WTC11 (cell line): ENCODE results near the gene RAMP3. TPM values are rescaled to one million over a fixed set of nuclear protein-coding genes. Genes with fewer than 3 reads are reported as not detected.

ENCODE experiments used
- ATAC-seq: fragments of 200-7000 bp; cut with Tn5 transposase; 2 replicates; pipeline ENCODE4 v1.10.0; 2021; ENCODE audit warnings: mild to moderate bottlenecking, moderate library complexity
- CTCF ChIA-PET: fragments of 300-600 bp; sonication (Branson Sonifier 250); formaldehyde crosslinking; loops from one replicate; lab custom pipeline; 2021; ENCODE audit warnings: antibody characterized with exemption; lab: Charles Lee
- POLR2A ChIA-PET: fragments of 350-600 bp; sonication (Branson Sonifier 250); formaldehyde crosslinking; loops from one replicate; lab custom pipeline; 2021; ENCODE audit warnings: antibody characterized with exemption; lab: Charles Lee
- DNase-seq: peaks from one replicate; pipeline ENCODE4 v3.0.0; 2021; ENCODE audit warnings: low spot score
- H3K27ac Mint-ChIP-seq: 2 replicates; pipeline ENCODE4 v1.8.0; 2021; ENCODE audit warnings: mixed read lengths
- H3K27me3 Mint-ChIP-seq: 2 replicates; pipeline ENCODE4 v1.8.0; 2021; ENCODE audit warnings: low read depth, mild to moderate bottlenecking, moderate library complexity, mixed read lengths
- H3K36me3 Mint-ChIP-seq: 2 replicates; pipeline ENCODE4 v1.8.0; 2021; ENCODE audit warnings: mixed read lengths
- H3K4me1 Mint-ChIP-seq: 2 replicates; pipeline ENCODE4 v1.8.0; 2022; ENCODE audit warnings: mixed read lengths
- H3K4me3 Mint-ChIP-seq: 2 replicates; pipeline ENCODE4 v1.8.0; 2021; ENCODE audit warnings: mild to moderate bottlenecking, moderate library complexity, mixed read lengths
- H3K9me3 Mint-ChIP-seq: 2 replicates; pipeline ENCODE4 v1.8.0; 2021; ENCODE audit warnings: mixed read lengths
- ARID4B ChIP-seq: sonication (generic); formaldehyde crosslinking; IDR thresholded peaks from 2 replicates; pipeline ENCODE4 v1.8.0; 2023; ENCODE audit warnings: missing genetic modification reagents, mild to moderate bottlenecking, borderline replicate concordance
- ATF6 ChIP-seq: sonication (generic); formaldehyde crosslinking; IDR thresholded peaks from 2 replicates; pipeline ENCODE4 v1.8.1; 2023; ENCODE audit warnings: mild to moderate bottlenecking, missing genetic modification reagents
- EMX1 ChIP-seq: fragments of 250-450 bp; sonication (Bioruptor Pico); IDR thresholded peaks from 2 replicates; pipeline ENCODE4 v1.8.0; 2021; ENCODE audit warnings: mild to moderate bottlenecking
- HMGXB4 ChIP-seq: sonication (generic); formaldehyde crosslinking; IDR thresholded peaks from 2 replicates; pipeline ENCODE4 v1.8.1; 2023; ENCODE audit warnings: mild to moderate bottlenecking, moderate library complexity, missing genetic modification reagents
- NFYB ChIP-seq: sonication (generic); formaldehyde crosslinking; conservative IDR thresholded peaks from 2 replicates; pipeline ENCODE4 v1.8.0; 2022; ENCODE audit warnings: low read depth, missing genetic modification reagents
- PRRX2 ChIP-seq: fragments of 250-450 bp; sonication (Bioruptor Pico); IDR thresholded peaks from 2 replicates; pipeline ENCODE4 v1.8.0; 2021; ENCODE audit warnings: mild to moderate bottlenecking
- SP1 ChIP-seq: sonication (generic); formaldehyde crosslinking; conservative IDR thresholded peaks from 2 replicates; pipeline ENCODE4 v1.8.1; 2022; ENCODE audit warnings: missing genetic modification reagents
- TEAD1 ChIP-seq: sonication (generic); formaldehyde crosslinking; IDR thresholded peaks from 2 replicates; pipeline ENCODE4 v1.8.0; 2022; ENCODE audit warnings: mild to moderate bottlenecking, missing genetic modification reagents
- ZNF232 ChIP-seq: sonication (generic); formaldehyde crosslinking; IDR thresholded peaks from 2 replicates; pipeline ENCODE4 v1.8.0; 2022; ENCODE audit warnings: mild to moderate bottlenecking, missing genetic modification reagents
- ZNF423 ChIP-seq: fragments of 250-450 bp; sonication (Bioruptor Pico); IDR thresholded peaks from 2 replicates; pipeline ENCODE4 v2.1.2; 2022; ENCODE audit warnings: mild to moderate bottlenecking, moderate library complexity
- ZNF671 ChIP-seq: fragments of 250-450 bp; sonication (Bioruptor Pico); IDR thresholded peaks from 2 replicates; pipeline ENCODE4 v1.8.0; 2021; ENCODE audit warnings: mild to moderate bottlenecking
- total RNA-seq: library from RNA; stranded (reverse); gene quantifications from 3 replicates; pipeline ENCODE4 v1.2.3, GENCODE V29; 2021
- TF ChIP-seq, protein P1 (sequence below): sonication (generic); formaldehyde crosslinking; IDR thresholded peaks from 2 replicates; pipeline ENCODE4 v1.8.0; 2022; ENCODE audit warnings: mild to moderate bottlenecking, missing genetic modification reagents
- TF ChIP-seq, protein P2 (sequence below): sonication (generic); formaldehyde crosslinking; IDR thresholded peaks from 2 replicates; pipeline ENCODE4 v1.8.0; 2023; ENCODE audit warnings: missing genetic modification reagents
- TF ChIP-seq, protein P3 (sequence below): sonication (generic); formaldehyde crosslinking; IDR thresholded peaks from 2 replicates; pipeline ENCODE4 v1.8.0; 2022; ENCODE audit warnings: mild to moderate bottlenecking, missing genetic modification reagents
- TF ChIP-seq, protein P4 (sequence below): sonication (generic); formaldehyde crosslinking; conservative IDR thresholded peaks from 2 replicates; pipeline ENCODE4 v1.8.1; 2023; ENCODE audit warnings: mild to moderate bottlenecking, low read depth, missing genetic modification reagents, moderate library complexity

Gene RAMP3
- total RNA-seq, 1 experiment from 2014 or later, result 0.85 TPM

DNA sequence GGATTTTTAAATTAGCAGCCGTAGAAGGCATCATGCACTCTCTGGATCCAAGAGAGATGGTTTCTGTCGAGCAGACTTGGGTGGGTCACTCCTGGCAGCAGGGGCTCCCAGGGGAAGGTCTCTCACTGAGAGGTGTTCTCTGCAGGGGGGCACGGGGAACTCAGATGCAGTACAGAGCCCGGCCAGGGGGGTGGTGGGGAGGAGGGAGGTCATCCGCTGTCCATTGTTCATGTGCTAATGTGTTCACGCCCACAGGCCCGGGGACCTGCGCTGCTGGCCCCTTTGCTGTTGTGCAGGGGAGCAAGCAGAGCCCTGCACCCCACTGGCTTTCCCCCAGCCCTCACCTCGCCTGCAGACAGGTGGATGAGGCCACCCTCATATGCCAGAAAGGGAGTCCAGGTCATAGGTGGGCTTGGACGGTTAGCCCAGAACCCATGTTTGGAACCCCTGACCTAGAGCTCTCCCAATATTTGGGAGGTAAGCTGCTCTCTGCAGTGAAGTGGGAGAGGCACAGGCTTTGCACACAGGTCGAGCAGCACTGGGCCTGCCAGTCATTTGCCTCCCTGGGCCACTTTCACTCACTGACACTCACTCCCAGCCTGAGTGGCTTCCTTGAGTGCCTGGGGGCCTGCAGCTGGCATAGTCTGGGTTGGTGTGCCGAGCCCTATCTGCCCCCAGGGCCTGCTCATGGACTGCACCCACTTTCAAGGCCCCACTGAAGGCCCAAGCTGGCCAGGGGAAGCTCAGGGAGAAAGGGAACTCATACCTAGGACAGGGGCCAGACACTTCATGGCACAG is 33.5 kb upstream of the RAMP3 start:
- POLR2A ChIA-PET, result interaction anchor here (0.5 to 0.9 kb wide), 3 partner anchors 125 to 344 kb away, joined by 3 to 4 read pairs (median 4); no protein-coding TSS in a partner anchor
- peak; percentile 57 for DNase-seq
- H3K36me3 Mint-ChIP-seq, result no peaks in the 10 kb centered on the region

GRCh38 chr7:45125193-45125904 is 32.2 kb upstream of the RAMP3 start:
- no peak for DNase-seq
- ChIA-PET POLR2A (interaction anchor here (0.9 kb wide), 1 partner anchor 126 kb away, joined by 3 read pairs; no protein-coding TSS in a partner anchor), CTCF (interaction anchor here (1.1 to 2.7 kb wide), 4 partner anchors 10 to 152 kb away, joined by 3 to 23 read pairs (median 8); partner anchors contain the start of gene TBRG4)
- H3K36me3 Mint-ChIP-seq, result no peaks in the 10 kb centered on the region
- TF ChIP-seq ZNF671 (CRISPR knock-in tag) (no peak), HMGXB4 (CRISPR knock-in tag) (no peak), PRRX2 (CRISPR knock-in tag) (no peak), ATF6 (CRISPR knock-in tag) (no peak), ZNF423 (CRISPR knock-in tag) (no peak), ARID4B (CRISPR knock-in tag) (no peak), EMX1 (CRISPR knock-in tag) (no peak), TEAD1 (CRISPR knock-in tag) (no peak)
- TF ChIP-seq, protein P1, sequence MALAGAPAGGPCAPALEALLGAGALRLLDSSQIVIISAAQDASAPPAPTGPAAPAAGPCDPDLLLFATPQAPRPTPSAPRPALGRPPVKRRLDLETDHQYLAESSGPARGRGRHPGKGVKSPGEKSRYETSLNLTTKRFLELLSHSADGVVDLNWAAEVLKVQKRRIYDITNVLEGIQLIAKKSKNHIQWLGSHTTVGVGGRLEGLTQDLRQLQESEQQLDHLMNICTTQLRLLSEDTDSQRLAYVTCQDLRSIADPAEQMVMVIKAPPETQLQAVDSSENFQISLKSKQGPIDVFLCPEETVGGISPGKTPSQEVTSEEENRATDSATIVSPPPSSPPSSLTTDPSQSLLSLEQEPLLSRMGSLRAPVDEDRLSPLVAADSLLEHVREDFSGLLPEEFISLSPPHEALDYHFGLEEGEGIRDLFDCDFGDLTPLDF (CRISPR knock-in tag), result no peak
- no peak overlapping the region for H3K4me3 Mint-ChIP-seq
- H3K4me1 Mint-ChIP-seq, result peaks cover 12% of the 10 kb centered on the region
- H3K27ac Mint-ChIP-seq, result no peak overlapping the region
- H3K27me3 Mint-ChIP-seq, result no peaks in the 10 kb centered on the region
- no peak for ATAC-seq
- no peaks in the 10 kb centered on the region for H3K9me3 Mint-ChIP-seq

More for the DNA sequence above, 33.5 kb upstream of the RAMP3 start:
- Mint-ChIP-seq H3K27ac (no peak overlapping the region), H3K9me3 (no peaks in the 10 kb centered on the region), H3K4me1 (peaks cover 12% of the 10 kb centered on the region)
- peak; percentile 86 for ATAC-seq
- CTCF ChIA-PET, result interaction anchor here (1.2 to 2.7 kb wide), 3 partner anchors 12 to 151 kb away, joined by 3 to 23 read pairs (median 9); partner anchors contain the start of gene TBRG4
- TF ChIP-seq, protein P2, sequence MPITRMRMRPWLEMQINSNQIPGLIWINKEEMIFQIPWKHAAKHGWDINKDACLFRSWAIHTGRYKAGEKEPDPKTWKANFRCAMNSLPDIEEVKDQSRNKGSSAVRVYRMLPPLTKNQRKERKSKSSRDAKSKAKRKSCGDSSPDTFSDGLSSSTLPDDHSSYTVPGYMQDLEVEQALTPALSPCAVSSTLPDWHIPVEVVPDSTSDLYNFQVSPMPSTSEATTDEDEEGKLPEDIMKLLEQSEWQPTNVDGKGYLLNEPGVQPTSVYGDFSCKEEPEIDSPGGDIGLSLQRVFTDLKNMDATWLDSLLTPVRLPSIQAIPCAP (CRISPR knock-in tag), result no peak
- TF ChIP-seq, protein P3, sequence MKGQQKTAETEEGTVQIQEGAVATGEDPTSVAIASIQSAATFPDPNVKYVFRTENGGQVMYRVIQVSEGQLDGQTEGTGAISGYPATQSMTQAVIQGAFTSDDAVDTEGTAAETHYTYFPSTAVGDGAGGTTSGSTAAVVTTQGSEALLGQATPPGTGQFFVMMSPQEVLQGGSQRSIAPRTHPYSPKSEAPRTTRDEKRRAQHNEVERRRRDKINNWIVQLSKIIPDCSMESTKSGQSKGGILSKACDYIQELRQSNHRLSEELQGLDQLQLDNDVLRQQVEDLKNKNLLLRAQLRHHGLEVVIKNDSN, result no peak
- TF ChIP-seq ZNF423 (CRISPR knock-in tag), result peak; percentile 65
- TF ChIP-seq, protein P4, sequence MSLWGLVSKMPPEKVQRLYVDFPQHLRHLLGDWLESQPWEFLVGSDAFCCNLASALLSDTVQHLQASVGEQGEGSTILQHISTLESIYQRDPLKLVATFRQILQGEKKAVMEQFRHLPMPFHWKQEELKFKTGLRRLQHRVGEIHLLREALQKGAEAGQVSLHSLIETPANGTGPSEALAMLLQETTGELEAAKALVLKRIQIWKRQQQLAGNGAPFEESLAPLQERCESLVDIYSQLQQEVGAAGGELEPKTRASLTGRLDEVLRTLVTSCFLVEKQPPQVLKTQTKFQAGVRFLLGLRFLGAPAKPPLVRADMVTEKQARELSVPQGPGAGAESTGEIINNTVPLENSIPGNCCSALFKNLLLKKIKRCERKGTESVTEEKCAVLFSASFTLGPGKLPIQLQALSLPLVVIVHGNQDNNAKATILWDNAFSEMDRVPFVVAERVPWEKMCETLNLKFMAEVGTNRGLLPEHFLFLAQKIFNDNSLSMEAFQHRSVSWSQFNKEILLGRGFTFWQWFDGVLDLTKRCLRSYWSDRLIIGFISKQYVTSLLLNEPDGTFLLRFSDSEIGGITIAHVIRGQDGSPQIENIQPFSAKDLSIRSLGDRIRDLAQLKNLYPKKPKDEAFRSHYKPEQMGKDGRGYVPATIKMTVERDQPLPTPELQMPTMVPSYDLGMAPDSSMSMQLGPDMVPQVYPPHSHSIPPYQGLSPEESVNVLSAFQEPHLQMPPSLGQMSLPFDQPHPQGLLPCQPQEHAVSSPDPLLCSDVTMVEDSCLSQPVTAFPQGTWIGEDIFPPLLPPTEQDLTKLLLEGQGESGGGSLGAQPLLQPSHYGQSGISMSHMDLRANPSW, result no peak
- no peak for TF ChIP-seq ZNF232 (CRISPR knock-in tag)
- TF ChIP-seq NFYB (CRISPR knock-in tag), result no peak
- TF ChIP-seq SP1, result no peak
- TF ChIP-seq, all 79 proteins: peak for 1
- Mint-ChIP-seq H3K27me3 (no peaks in the 10 kb centered on the region), H3K4me3 (no peak overlapping the region)
